H9 (cell line): Measurements from ENCODE around the gene BRINP2. TPM values are rescaled to one million over a fixed set of nuclear protein-coding genes. Genes with fewer than 3 reads are reported as not detected.

Experiments
- DNase-seq: peaks from one replicate; pipeline ENCODE4 v3.0.0-alpha.2; 2017
- H2AFZ ChIP-seq: one replicate; pipeline ENCODE4 v1.6.1; 2013; ENCODE audit warnings: mild to moderate bottlenecking, low read length, control low read depth, moderate library complexity
- H2AK5ac ChIP-seq: 2 replicates; pipeline ENCODE4 v1.6.1; 2013; ENCODE audit warnings: low read length, control low read depth, mixed read lengths; ENCODE audit not compliant: insufficient read length
- H2BK120ac ChIP-seq: one replicate; pipeline ENCODE4 v1.6.1; 2013; ENCODE audit warnings: low read depth, mild to moderate bottlenecking, low read length, control low read depth, inconsistent platforms; ENCODE audit not compliant: poor library complexity, severe bottlenecking
- H2BK12ac ChIP-seq: 2 replicates; pipeline ENCODE4 v1.6.1; 2013; ENCODE audit warnings: low read length, control low read depth, mixed read lengths, low read depth; ENCODE audit not compliant: insufficient read length
- H2BK15ac ChIP-seq: 2 replicates; pipeline ENCODE4 v1.6.1; 2013; ENCODE audit warnings: low read depth, low read length, control low read depth
- H2BK20ac ChIP-seq: one replicate; pipeline ENCODE4 v1.6.1; 2013; ENCODE audit warnings: low read depth, mild to moderate bottlenecking, low read length, control low read depth, inconsistent platforms; ENCODE audit not compliant: poor library complexity, severe bottlenecking
- H2BK5ac ChIP-seq: 2 replicates; pipeline ENCODE4 v1.6.1; 2013; ENCODE audit warnings: low read length, control low read depth, mixed read lengths; ENCODE audit not compliant: insufficient read length
- H3K14ac ChIP-seq: 2 replicates; pipeline ENCODE4 v1.6.1; 2013; ENCODE audit warnings: low read length, control low read depth; ENCODE audit not compliant: insufficient read depth
- H3K18ac ChIP-seq: 2 replicates; pipeline ENCODE4 v1.6.1; 2013; ENCODE audit warnings: low read depth, mild to moderate bottlenecking, mixed read lengths, low read length, control low read depth; ENCODE audit not compliant: insufficient read length
- H3K23ac ChIP-seq: 2 replicates; pipeline ENCODE4 v1.6.1; 2013; ENCODE audit warnings: low read length, control low read depth, mixed read lengths, low read depth; ENCODE audit not compliant: insufficient read length
- H3K23me2 ChIP-seq: 2 replicates; pipeline ENCODE4 v1.6.1; 2013; ENCODE audit warnings: low read depth, mild to moderate bottlenecking, mixed read lengths, low read length, control low read depth; ENCODE audit not compliant: insufficient read length, poor library complexity, severe bottlenecking
- H3K27ac ChIP-seq: 2 replicates; pipeline ENCODE4 v1.5.1; 2013; ENCODE audit warnings: low read length, control low read depth, mixed read lengths, low read depth; ENCODE audit not compliant: insufficient read length
- H3K27me3 ChIP-seq: 2 replicates; pipeline ENCODE4 v1.6.1; 2013; ENCODE audit warnings: low read length, control low read depth, inconsistent platforms; ENCODE audit not compliant: insufficient read depth
- H3K4ac ChIP-seq: 2 replicates; pipeline ENCODE4 v1.6.1; 2013; ENCODE audit warnings: low read depth, mild to moderate bottlenecking, control low read depth, inconsistent platforms, low read length, moderate library complexity
- H3K4me1 ChIP-seq: 2 replicates; pipeline ENCODE4 v1.6.1; 2013; ENCODE audit warnings: low read length, control low read depth, inconsistent platforms; ENCODE audit not compliant: insufficient read depth
- H3K4me2 ChIP-seq: 2 replicates; pipeline ENCODE4 v1.6.1; 2013; ENCODE audit warnings: low read length, control low read depth, mixed read lengths; ENCODE audit not compliant: insufficient read length, insufficient read depth
- H3K56ac ChIP-seq: 2 replicates; pipeline ENCODE4 v1.6.1; 2013; ENCODE audit warnings: low read depth, mild to moderate bottlenecking, mixed read lengths, low read length, control low read depth; ENCODE audit not compliant: insufficient read length
- H3K79me1 ChIP-seq: 2 replicates; pipeline ENCODE4 v1.6.1; 2013; ENCODE audit warnings: low read depth, mild to moderate bottlenecking, moderate library complexity, low read length, control low read depth, inconsistent platforms; ENCODE audit not compliant: insufficient read depth, poor library complexity, severe bottlenecking
- H3K79me2 ChIP-seq: 2 replicates; pipeline ENCODE4 v1.6.1; 2013; ENCODE audit warnings: low read length, control low read depth, inconsistent platforms; ENCODE audit not compliant: insufficient read depth
- H3K9ac ChIP-seq: 2 replicates; pipeline ENCODE4 v1.6.1; 2013; ENCODE audit warnings: low read length, control low read depth, mixed read lengths; ENCODE audit not compliant: insufficient read length; ENCODE audit errors: extremely low read depth
- H3K9me3 ChIP-seq: one replicate; pipeline ENCODE4 v1.6.1; 2013; ENCODE audit warnings: low read depth, low read length, inconsistent platforms; ENCODE audit not compliant: control insufficient read depth
- H3T11ph ChIP-seq: one replicate; pipeline ENCODE4 v1.6.1; 2013; ENCODE audit warnings: mild to moderate bottlenecking, low read length, control low read depth, inconsistent platforms
- H4K20me1 ChIP-seq: one replicate; pipeline ENCODE4 v1.6.1; 2013; ENCODE audit not compliant: control insufficient read depth, insufficient read length, insufficient read depth
- H4K5ac ChIP-seq: 2 replicates; pipeline ENCODE4 v1.6.1; 2013; ENCODE audit warnings: low read depth, mild to moderate bottlenecking, mixed read lengths, low read length, control low read depth; ENCODE audit not compliant: insufficient read length
- H4K8ac ChIP-seq: replicated peaks from 2 replicates; pipeline ENCODE4 v1.6.1; 2013; ENCODE audit warnings: low read length, control low read depth, mixed read lengths, low read depth; ENCODE audit not compliant: insufficient read length
- H4K91ac ChIP-seq: 2 replicates; pipeline ENCODE4 v1.6.1; 2013; ENCODE audit warnings: low read depth, mild to moderate bottlenecking, moderate library complexity, mixed read lengths, low read length, control low read depth; ENCODE audit not compliant: insufficient read length
- H3K27ac Mint-ChIP-seq, 3 experiments: 2 replicates in 2 of 3; 3 replicates in 1 of 3; pipeline ENCODE4 v1.8.0; 2020 to 2021; ENCODE audit warnings: mixed read lengths in 3 of 3, mild to moderate bottlenecking in 1 of 3, moderate library complexity in 1 of 3
- H3K27me3 Mint-ChIP-seq: 2 replicates; pipeline ENCODE4 v1.8.0; 2021; ENCODE audit warnings: low read depth, mild to moderate bottlenecking, moderate library complexity, mixed read lengths
- H3K36me3 Mint-ChIP-seq, 3 experiments: 2 replicates in 2 of 3; 3 replicates in 1 of 3; pipeline ENCODE4 v1.8.0; 2020 to 2021; ENCODE audit warnings: low read depth in 3 of 3, mixed read lengths in 3 of 3; ENCODE audit not compliant: insufficient read depth in 1 of 3
- H3K4me1 Mint-ChIP-seq, 2 experiments: 2 replicates each; pipeline ENCODE4 v1.8.0; 2020; ENCODE audit warnings: mixed read lengths in 2 of 2
- H3K4me3 Mint-ChIP-seq, 2 experiments: 2 replicates in 1 of 2; 3 replicates in 1 of 2; pipeline ENCODE4 v1.8.0; 2020 to 2021; ENCODE audit warnings: mild to moderate bottlenecking in 2 of 2, mixed read lengths in 2 of 2, moderate library complexity in 1 of 2
- H3K9me3 Mint-ChIP-seq, 2 experiments: 2 replicates in 1 of 2; 3 replicates in 1 of 2; pipeline ENCODE4 v1.8.0; 2020; ENCODE audit warnings: mild to moderate bottlenecking in 2 of 2, mixed read lengths in 2 of 2, moderate library complexity in 1 of 2
- CTCF ChIP-seq: fragments of 200-600 bp; sonication (generic); conservative IDR thresholded peaks from 3 replicates; pipeline ENCODE4 v1.8.0; 2021; ENCODE audit warnings: antibody characterized with exemption, mild to moderate bottlenecking
- WGBS: extraction: QIAGEN DNeasy Blood & Tissue Kit; methylation state at CpG from one replicate; pipeline ENCODE4 v1.1.7; 2013; ENCODE audit warnings: missing lambda C conversion rate, low lambda C conversion rate, mixed read lengths; ENCODE audit not compliant: insufficient read length; ENCODE audit errors: extremely low coverage; 5-methylcytosine and 5-hydroxymethylcytosine counted together
- total RNA-seq: library from RNA; stranded (reverse); gene quantifications from 2 replicates; pipeline ENCODE4 v1.2.1, GENCODE V29; 2021

BRINP2 gene
- total RNA-seq, 1 experiment from 2014 or later: not detected

- no peak overlapping the region for H3K4me3 Mint-ChIP-seq
- Histone ChIP-seq H2AK5ac (no peak overlapping the region), H3K79me2 (no peaks in the 10 kb centered on the region), H3T11ph (no peak overlapping the region), H3K9ac (no peak overlapping the region), H4K5ac (no peak overlapping the region), H2BK5ac (no peak overlapping the region), H3K23me2 (no peaks in the 10 kb centered on the region), H2BK15ac (no peak overlapping the region), H4K91ac (no peak overlapping the region), H3K14ac (no peak overlapping the region), H3K4me2 (no peak overlapping the region), H2AFZ (no peak overlapping the region), H2BK20ac (no peak overlapping the region), H3K4ac (no peak overlapping the region), H4K20me1 (no peaks in the 10 kb centered on the region), H3K9me3 (no peaks in the 10 kb centered on the region), H3K27me3 (no peaks in the 10 kb centered on the region), H3K79me1 (no peaks in the 10 kb centered on the region), H3K56ac (no peak overlapping the region), H3K27ac (no peak overlapping the region), H4K8ac (no peak overlapping the region), H3K4me1 (no peaks in the 10 kb centered on the region), H2BK12ac (no peak overlapping the region), H2BK120ac (no peak overlapping the region), H3K18ac (no peak overlapping the region), H3K23ac (no peak overlapping the region)
- no peak for DNase-seq
- H3K36me3 Mint-ChIP-seq: no peaks in the 10 kb centered on the region
- no peak overlapping the region for H3K27ac Mint-ChIP-seq
- no peaks in the 10 kb centered on the region for H3K9me3 Mint-ChIP-seq
- peaks cover 5% of the 10 kb centered on the region for H3K27me3 Mint-ChIP-seq
- no peak for TF ChIP-seq CTCF
- no CpG with 5 or more reads among the region's 1 CpG for WGBS
- peaks cover 8 to 15% of the 10 kb centered on the region in 2 experiments for H3K4me1 Mint-ChIP-seq
Observed at GRCh38 chr1:177282976-177283375, 112.2 kb downstream of the BRINP2 start.
